GM23338 (cell line): ENCODE measurements around the gene MSS51.

ENCODE experiments used
- CREB1 ChIP-seq: fragments of 250-450 bp; sonication (Bioruptor Pico); IDR thresholded peaks from 2 replicates; pipeline ENCODE4 v1.5.0; 2020; ENCODE audit warnings: low read depth, mild to moderate bottlenecking, moderate library complexity
- EZH2 ChIP-seq: fragments of 200-600 bp; sonication (generic); IDR thresholded peaks from one replicate; pipeline ENCODE4 v1.8.0; 2017; ENCODE audit warnings: antibody characterized with exemption, mild to moderate bottlenecking, low read depth; ENCODE audit not compliant: unreplicated experiment
- EZH2phosphoT487 ChIP-seq: fragments of 200-600 bp; sonication (generic); IDR thresholded peaks from one replicate; pipeline ENCODE4 v1.8.1; 2018; ENCODE audit warnings: antibody characterized with exemption; ENCODE audit not compliant: unreplicated experiment
- JUNB ChIP-seq: IDR thresholded peaks from one replicate; pipeline ENCODE4 v1.6.1; 2016; ENCODE audit warnings: antibody characterized with exemption; ENCODE audit not compliant: unreplicated experiment
- NANOG ChIP-seq: IDR thresholded peaks from 2 replicates; pipeline ENCODE4 v1.6.1; 2016; ENCODE audit warnings: antibody characterized with exemption, borderline replicate concordance
- STAT1 ChIP-seq: IDR thresholded peaks from one replicate; pipeline ENCODE4 v1.6.1; 2016; ENCODE audit warnings: antibody characterized with exemption; ENCODE audit not compliant: unreplicated experiment
- TF ChIP-seq, protein P1 (sequence below), 2 experiments: fragments of 200-600 bp in 1 of 2; sonication (generic) in 1 of 2; conservative IDR thresholded peaks; 2 replicates each; pipeline versions ENCODE4 v1.5.1 to v1.6.1; 2016 to 2017; ENCODE audit warnings: antibody characterized with exemption in 2 of 2, low read depth in 2 of 2, mild to moderate bottlenecking in 2 of 2, moderate library complexity in 1 of 2
- TF ChIP-seq, protein P2 (sequence below): IDR thresholded peaks from one replicate; pipeline ENCODE4 v1.6.1; 2018; ENCODE audit warnings: antibody characterized with exemption; ENCODE audit not compliant: unreplicated experiment

DNA sequence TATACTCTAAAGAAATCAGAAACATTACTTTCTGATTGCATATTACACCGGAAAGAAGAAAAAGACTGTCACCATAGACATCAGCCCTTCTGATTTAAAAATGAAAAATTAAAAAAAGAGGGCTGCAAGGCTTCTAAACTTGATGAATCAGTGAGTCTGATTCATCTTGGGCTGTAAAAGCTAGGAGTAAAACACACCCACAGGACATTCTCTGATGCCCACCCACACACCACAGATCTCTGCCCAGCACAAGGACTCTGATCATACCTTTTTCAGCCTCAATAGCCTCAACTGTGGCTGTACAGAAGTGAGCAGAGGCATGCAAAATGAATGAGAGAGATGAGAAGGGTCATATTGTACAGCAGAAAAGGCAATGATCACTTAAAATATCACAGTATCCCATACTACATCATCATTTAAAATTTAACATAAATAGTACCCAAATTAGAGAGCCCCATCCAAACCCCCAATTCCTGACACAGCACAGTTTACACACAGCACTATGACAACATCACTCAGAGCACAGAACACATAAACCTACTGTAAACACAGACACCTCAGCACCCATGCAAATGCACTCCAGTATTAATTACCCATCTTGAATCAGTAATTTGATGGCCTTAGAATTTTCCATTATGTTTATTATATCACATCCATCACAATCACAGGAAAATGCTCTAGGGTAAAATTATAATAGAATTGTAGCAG is 6.4 kb upstream of the MSS51 start:
- TF ChIP-seq, protein P1, sequence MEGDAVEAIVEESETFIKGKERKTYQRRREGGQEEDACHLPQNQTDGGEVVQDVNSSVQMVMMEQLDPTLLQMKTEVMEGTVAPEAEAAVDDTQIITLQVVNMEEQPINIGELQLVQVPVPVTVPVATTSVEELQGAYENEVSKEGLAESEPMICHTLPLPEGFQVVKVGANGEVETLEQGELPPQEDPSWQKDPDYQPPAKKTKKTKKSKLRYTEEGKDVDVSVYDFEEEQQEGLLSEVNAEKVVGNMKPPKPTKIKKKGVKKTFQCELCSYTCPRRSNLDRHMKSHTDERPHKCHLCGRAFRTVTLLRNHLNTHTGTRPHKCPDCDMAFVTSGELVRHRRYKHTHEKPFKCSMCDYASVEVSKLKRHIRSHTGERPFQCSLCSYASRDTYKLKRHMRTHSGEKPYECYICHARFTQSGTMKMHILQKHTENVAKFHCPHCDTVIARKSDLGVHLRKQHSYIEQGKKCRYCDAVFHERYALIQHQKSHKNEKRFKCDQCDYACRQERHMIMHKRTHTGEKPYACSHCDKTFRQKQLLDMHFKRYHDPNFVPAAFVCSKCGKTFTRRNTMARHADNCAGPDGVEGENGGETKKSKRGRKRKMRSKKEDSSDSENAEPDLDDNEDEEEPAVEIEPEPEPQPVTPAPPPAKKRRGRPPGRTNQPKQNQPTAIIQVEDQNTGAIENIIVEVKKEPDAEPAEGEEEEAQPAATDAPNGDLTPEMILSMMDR (conservative IDR thresholded peaks at IDR 0.05; ENCODE audit: low read depth in 2 of 2), result no peak
- no peak for TF ChIP-seq EZH2
- TF ChIP-seq, protein P2, sequence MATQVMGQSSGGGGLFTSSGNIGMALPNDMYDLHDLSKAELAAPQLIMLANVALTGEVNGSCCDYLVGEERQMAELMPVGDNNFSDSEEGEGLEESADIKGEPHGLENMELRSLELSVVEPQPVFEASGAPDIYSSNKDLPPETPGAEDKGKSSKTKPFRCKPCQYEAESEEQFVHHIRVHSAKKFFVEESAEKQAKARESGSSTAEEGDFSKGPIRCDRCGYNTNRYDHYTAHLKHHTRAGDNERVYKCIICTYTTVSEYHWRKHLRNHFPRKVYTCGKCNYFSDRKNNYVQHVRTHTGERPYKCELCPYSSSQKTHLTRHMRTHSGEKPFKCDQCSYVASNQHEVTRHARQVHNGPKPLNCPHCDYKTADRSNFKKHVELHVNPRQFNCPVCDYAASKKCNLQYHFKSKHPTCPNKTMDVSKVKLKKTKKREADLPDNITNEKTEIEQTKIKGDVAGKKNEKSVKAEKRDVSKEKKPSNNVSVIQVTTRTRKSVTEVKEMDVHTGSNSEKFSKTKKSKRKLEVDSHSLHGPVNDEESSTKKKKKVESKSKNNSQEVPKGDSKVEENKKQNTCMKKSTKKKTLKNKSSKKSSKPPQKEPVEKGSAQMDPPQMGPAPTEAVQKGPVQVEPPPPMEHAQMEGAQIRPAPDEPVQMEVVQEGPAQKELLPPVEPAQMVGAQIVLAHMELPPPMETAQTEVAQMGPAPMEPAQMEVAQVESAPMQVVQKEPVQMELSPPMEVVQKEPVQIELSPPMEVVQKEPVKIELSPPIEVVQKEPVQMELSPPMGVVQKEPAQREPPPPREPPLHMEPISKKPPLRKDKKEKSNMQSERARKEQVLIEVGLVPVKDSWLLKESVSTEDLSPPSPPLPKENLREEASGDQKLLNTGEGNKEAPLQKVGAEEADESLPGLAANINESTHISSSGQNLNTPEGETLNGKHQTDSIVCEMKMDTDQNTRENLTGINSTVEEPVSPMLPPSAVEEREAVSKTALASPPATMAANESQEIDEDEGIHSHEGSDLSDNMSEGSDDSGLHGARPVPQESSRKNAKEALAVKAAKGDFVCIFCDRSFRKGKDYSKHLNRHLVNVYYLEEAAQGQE, result no peak
- TF ChIP-seq CREB1 (CRISPR knock-in tag), result no peak
- TF ChIP-seq EZH2phosphoT487, result no peak
- TF ChIP-seq JUNB, result no peak
- TF ChIP-seq STAT1, result no peak
- TF ChIP-seq NANOG, result no peak
